ENCODE data around the gene PTPRM. TPM values are rescaled to one million over a fixed set of nuclear protein-coding genes. Genes with fewer than 3 reads are reported as not detected.

Gene PTPRM
- total and polyA plus RNA-seq, 2 of the 8 experiments (the other 6 are each of a cell fraction or from before 2014, with no cell fraction given): 4.1 to 7.0 TPM

DNA sequence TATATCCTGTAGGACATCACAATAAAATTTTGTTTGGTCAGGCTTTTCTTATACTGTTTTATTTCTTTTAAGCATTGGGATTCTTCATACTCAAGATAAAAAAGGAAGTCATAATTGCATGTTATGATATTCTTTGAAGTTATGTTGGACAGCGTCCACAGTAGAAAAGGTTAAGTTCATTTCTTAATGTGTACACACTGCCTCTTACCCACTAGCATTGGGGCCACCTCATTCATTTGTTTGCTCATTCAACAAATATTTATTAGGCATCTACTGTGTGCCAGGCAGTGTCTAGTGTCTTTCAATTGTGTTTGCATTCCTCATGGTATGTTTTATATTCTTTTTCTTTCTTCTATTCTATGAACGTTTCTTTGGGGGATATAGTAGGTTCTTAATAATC, 70.2 kb downstream of the PTPRM start:
- Histone ChIP-seq H3K79me1 (ENCODE audit: low read depth, low read length) (no peaks in the 10 kb centered on the region), H3K14ac (ENCODE audit: insufficient read length) (no peak overlapping the region), H4K20me1 (replicated peaks in 1 of 2; ENCODE audit: control insufficient read depth in 1 of 2, insufficient read depth in 2 of 2, low read length in 2 of 2) (no peaks in the 10 kb centered on the region), H3K23me2 (ENCODE audit: low read depth, low read length) (no peaks in the 10 kb centered on the region), H3K4ac (replicated peaks; ENCODE audit: insufficient read length, low read depth, low read length) (no peak overlapping the region), H3K79me2 (ENCODE audit: control insufficient read depth in 1 of 2, insufficient read depth in 2 of 2, low read length in 2 of 2) (no peaks in the 10 kb centered on the region), H2AFZ (ENCODE audit: low read length) (no peak overlapping the region), H4K91ac (replicated peaks; ENCODE audit: insufficient read length, low read length) (no peak overlapping the region), H3K27me3 (replicated peaks in 1 of 4; ENCODE audit: control insufficient read depth in 3 of 4, extremely low read depth in 1 of 4, insufficient read depth in 3 of 4, low read length in 3 of 4) (no peaks in the 10 kb centered on the region), H2BK120ac (replicated peaks; ENCODE audit: low read depth, low read length) (no peak overlapping the region), H3K4me2 (ENCODE audit: insufficient read depth in 1 of 2, low read depth in 2 of 2, low read length in 2 of 2) (no peak overlapping the region), H3K36me3 (ENCODE audit: control insufficient read depth in 2 of 4, insufficient read depth in 4 of 4, low read length in 3 of 4) (no peaks in the 10 kb centered on the region), H2AK5ac (ENCODE audit: low read depth, low read length) (no peak overlapping the region), H3K56ac (replicated peaks; ENCODE audit: insufficient read length, low read depth, low read length) (no peak overlapping the region), H3K9me3 (ENCODE audit: insufficient read depth in 2 of 2, low read depth in 1 of 2, low read length in 1 of 2) (no peaks in the 10 kb centered on the region), H3K4me3 (ENCODE audit: extremely low read depth in 1 of 4, insufficient read depth in 2 of 4, low read depth in 3 of 4, low read length in 4 of 4) (no peak overlapping the region), H3K9ac (replicated peaks in 1 of 4; ENCODE audit: extremely low read depth in 1 of 4, low read depth in 3 of 4, low read length in 3 of 4) (no peak overlapping the region), H3K18ac (ENCODE audit: extremely low read depth, low read length) (no peak overlapping the region), H2BK15ac (ENCODE audit: low read length) (no peak overlapping the region), H3K27ac (ENCODE audit: low read depth, low read length) (no peak overlapping the region), H2BK12ac (ENCODE audit: low read depth, low read length) (no peak overlapping the region), H2BK20ac (ENCODE audit: low read length) (no peak overlapping the region), H4K8ac (ENCODE audit: extremely low read depth, insufficient read depth, low read length) (no peak overlapping the region), H4K5ac (ENCODE audit: insufficient read length, low read depth, low read length) (no peak overlapping the region), H3K23ac (ENCODE audit: insufficient read length) (no peak overlapping the region), H3K4me1 (replicated peaks in 1 of 4; ENCODE audit: control insufficient read depth in 3 of 4, insufficient read depth in 4 of 4, low read length in 3 of 4) (no peaks in the 10 kb centered on the region), H2BK5ac (ENCODE audit: low read depth, low read length) (no peak overlapping the region)
- POLR2A ChIA-PET (ENCODE audit: partially characterized antibody): no interaction called here
- FAIRE-seq: no peak
- no peak for DNase-seq (ENCODE audit: low read depth in 1 of 2, low spot score in 2 of 2)
- CTCF ChIA-PET (ENCODE audit: partially characterized antibody): no interaction called here
- 85% methylated on average over 2 of the region's 2 CpGs; no CpG with 5 or more reads in 1 of the 2 experiments for WGBS, 2 experiments (ENCODE audit: extremely low coverage in 1 of 2, insufficient coverage in 1 of 2, insufficient read length in 1 of 2, insufficient replicate concordance in 2 of 2, low coverage in 1 of 2, low lambda C conversion rate in 2 of 2, missing lambda C conversion rate in 1 of 2)
- TF ChIP-seq SP4 (IDR thresholded peaks at IDR 0.05; ENCODE audit: low read length) (no peak), ZNF274 (IDR thresholded peaks at IDR 0.05; ENCODE audit: borderline replicate concordance, extremely low read depth, low read length) (no peak)
